ENCODE results near the gene ST8SIA1. TPM values are rescaled to one million over a fixed set of nuclear protein-coding genes. Genes with fewer than 3 reads are reported as not detected.

ST8SIA1 gene
- total RNA-seq, 1 donor from 2014 or later = 1.2 TPM

GRCh38 chr12:22202847-22203246, 131.7 kb downstream of the ST8SIA1 start:
- H3K36me3 Mint-ChIP-seq (ENCODE audit: low read depth) = peaks cover 5% of the 10 kb centered on the region
- H3K4me3 Mint-ChIP-seq (ENCODE audit: unreplicated experiment) = no peak overlapping the region
- no peak for TF ChIP-seq CTCF (IDR thresholded peaks at IDR 0.05)
- H3K4me1 Mint-ChIP-seq (ENCODE audit: low read depth) = no peaks in the 10 kb centered on the region
- H3K9me3 Mint-ChIP-seq (ENCODE audit: low read depth) = peaks cover 17% of the 10 kb centered on the region
- no peak for DNase-seq (ENCODE audit: low spot score)
- no peaks in the 10 kb centered on the region for H3K27me3 Mint-ChIP-seq (ENCODE audit: low read depth)
- H3K27ac Mint-ChIP-seq (ENCODE audit: unreplicated experiment) = no peak overlapping the region

GRCh38 chr12:22201101-22201500, 133.4 kb downstream of the ST8SIA1 start:
- peaks cover 5% of the 10 kb centered on the region for H3K36me3 Mint-ChIP-seq (ENCODE audit: low read depth)

GRCh38 chr12:22196236-22196635, 138.3 kb downstream of the ST8SIA1 start:
- H3K4me3 Mint-ChIP-seq (ENCODE audit: unreplicated experiment) = no peak overlapping the region
- H3K4me1 Mint-ChIP-seq (ENCODE audit: low read depth) = no peaks in the 10 kb centered on the region
- H3K36me3 Mint-ChIP-seq (ENCODE audit: low read depth) = no peaks in the 10 kb centered on the region
- TF ChIP-seq CTCF (IDR thresholded peaks at IDR 0.05) = no peak
- no peaks in the 10 kb centered on the region for H3K9me3 Mint-ChIP-seq (ENCODE audit: low read depth)
- H3K27me3 Mint-ChIP-seq (ENCODE audit: low read depth) = no peaks in the 10 kb centered on the region
- DNase-seq (ENCODE audit: low spot score) = no peak
- no peak overlapping the region for H3K27ac Mint-ChIP-seq (ENCODE audit: unreplicated experiment)

More at GRCh38 chr12:22201101-22201500, 133.4 kb downstream of the ST8SIA1 start:
- peaks cover 17% of the 10 kb centered on the region for H3K9me3 Mint-ChIP-seq (ENCODE audit: low read depth)
- no peak overlapping the region for H3K27ac Mint-ChIP-seq (ENCODE audit: unreplicated experiment)
- no peak for DNase-seq (ENCODE audit: low spot score)
- H3K4me1 Mint-ChIP-seq (ENCODE audit: low read depth) = no peaks in the 10 kb centered on the region
- no peak overlapping the region for H3K4me3 Mint-ChIP-seq (ENCODE audit: unreplicated experiment)
- TF ChIP-seq CTCF (IDR thresholded peaks at IDR 0.05) = no peak
- H3K27me3 Mint-ChIP-seq (ENCODE audit: low read depth) = no peaks in the 10 kb centered on the region

GRCh38 chr12:22190969-22191368, 143.5 kb downstream of the ST8SIA1 start:
- no peak for DNase-seq (ENCODE audit: low spot score)
- no peaks in the 10 kb centered on the region for H3K36me3 Mint-ChIP-seq (ENCODE audit: low read depth)
- no peak for TF ChIP-seq CTCF (IDR thresholded peaks at IDR 0.05)
- H3K27ac Mint-ChIP-seq (ENCODE audit: unreplicated experiment) = no peak overlapping the region
- no peaks in the 10 kb centered on the region for H3K9me3 Mint-ChIP-seq (ENCODE audit: low read depth)
- no peaks in the 10 kb centered on the region for H3K4me1 Mint-ChIP-seq (ENCODE audit: low read depth)
- H3K4me3 Mint-ChIP-seq (ENCODE audit: unreplicated experiment) = no peak overlapping the region
- peaks cover 1% of the 10 kb centered on the region for H3K27me3 Mint-ChIP-seq (ENCODE audit: low read depth)

GRCh38 chr12:22188431-22188830, 146.1 kb downstream of the ST8SIA1 start:
- no peaks in the 10 kb centered on the region for H3K9me3 Mint-ChIP-seq (ENCODE audit: low read depth)

More at GRCh38 chr12:22188431-22188830, 146.1 kb downstream of the ST8SIA1 start:
- H3K36me3 Mint-ChIP-seq (ENCODE audit: low read depth) = no peaks in the 10 kb centered on the region
- H3K4me3 Mint-ChIP-seq (ENCODE audit: unreplicated experiment) = no peak overlapping the region
- no peak for DNase-seq (ENCODE audit: low spot score)
- peaks cover 1% of the 10 kb centered on the region for H3K27me3 Mint-ChIP-seq (ENCODE audit: low read depth)
- no peak for TF ChIP-seq CTCF (IDR thresholded peaks at IDR 0.05)
- H3K27ac Mint-ChIP-seq (ENCODE audit: unreplicated experiment) = no peak overlapping the region
- no peaks in the 10 kb centered on the region for H3K4me1 Mint-ChIP-seq (ENCODE audit: low read depth)

All from chondrocyte (in vitro differentiated cells).